Dedifferentiated amniotic fluid mesenchymal stem cell (primary cell): ENCODE measurements around the gene NOX3.

Experiments used
- DNase-seq: peaks from one replicate; pipeline ENCODE4 v3.0.0-alpha.2; 2016; ENCODE audit errors: extremely low spot score

The NOX3 gene

DNA sequence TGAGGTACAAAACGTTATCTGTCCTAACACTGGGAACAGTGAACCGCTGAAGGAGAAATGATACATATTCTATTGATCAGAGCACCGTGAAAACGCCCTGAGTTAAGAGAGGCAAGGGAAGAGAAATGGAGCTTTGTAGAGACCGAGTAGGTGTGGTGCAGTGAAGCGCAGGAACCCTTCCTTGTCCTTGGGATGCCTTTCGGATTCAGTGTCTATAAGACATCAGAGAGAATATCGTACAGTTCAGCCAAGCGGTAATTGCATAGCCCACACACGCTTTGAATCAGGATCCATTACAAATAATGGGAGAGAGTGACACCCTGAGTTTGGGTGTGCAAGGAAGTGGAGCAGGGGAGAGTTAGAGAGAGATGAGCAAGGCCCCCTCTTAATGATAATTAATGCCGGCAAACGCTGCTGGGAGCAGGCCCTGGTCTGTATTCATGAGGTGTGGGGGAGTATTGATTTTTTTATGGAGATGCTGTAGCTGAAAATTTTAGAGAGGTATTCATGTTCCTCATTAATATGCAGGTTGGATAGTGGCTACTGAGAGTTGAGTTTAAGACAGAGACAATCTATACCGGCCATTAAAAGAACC lies 20.7 kb downstream of the NOX3 start:
- DNase-seq = no peak

DNA sequence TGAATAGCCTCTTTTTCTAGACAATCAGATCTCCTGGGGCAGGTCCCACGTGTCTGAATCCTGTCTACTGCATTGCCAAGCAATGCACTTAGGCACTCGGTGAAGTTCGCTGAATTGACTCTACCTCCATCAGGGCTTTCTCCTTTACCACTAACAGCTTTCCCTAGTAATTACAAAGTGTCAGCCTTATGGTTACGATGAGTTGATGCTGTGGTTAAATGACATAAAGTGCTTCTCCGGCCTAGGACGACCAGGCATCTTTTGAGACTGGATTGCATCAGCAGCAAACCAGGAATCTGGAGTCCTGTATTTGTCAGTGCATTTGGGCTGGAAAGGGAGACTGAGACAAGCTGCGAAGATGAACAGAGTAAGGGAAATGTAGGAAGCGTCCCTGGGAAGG lies 21.5 kb downstream of the NOX3 start:
- DNase-seq = no peak

DNA sequence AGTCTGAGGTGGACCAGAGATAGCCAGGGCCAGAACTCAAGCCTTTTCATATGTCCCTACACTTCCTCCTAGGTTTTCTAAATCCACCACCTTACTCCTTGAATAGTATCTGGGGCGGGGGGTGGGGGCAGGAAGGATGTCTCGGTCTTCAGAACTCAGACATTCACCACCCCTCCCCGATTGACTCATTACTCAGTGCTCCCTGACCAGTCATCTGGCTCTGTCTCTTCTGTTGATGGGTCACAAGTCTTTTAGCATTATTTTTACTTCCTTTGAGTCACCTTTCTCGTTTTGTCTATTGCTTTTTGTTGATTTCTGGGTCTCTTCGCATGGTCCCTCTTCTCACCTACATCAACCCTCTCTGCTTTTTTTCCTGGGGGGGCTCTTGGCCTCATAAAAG lies 23.3 kb downstream of the NOX3 start:
- DNase-seq = no peak

DNA sequence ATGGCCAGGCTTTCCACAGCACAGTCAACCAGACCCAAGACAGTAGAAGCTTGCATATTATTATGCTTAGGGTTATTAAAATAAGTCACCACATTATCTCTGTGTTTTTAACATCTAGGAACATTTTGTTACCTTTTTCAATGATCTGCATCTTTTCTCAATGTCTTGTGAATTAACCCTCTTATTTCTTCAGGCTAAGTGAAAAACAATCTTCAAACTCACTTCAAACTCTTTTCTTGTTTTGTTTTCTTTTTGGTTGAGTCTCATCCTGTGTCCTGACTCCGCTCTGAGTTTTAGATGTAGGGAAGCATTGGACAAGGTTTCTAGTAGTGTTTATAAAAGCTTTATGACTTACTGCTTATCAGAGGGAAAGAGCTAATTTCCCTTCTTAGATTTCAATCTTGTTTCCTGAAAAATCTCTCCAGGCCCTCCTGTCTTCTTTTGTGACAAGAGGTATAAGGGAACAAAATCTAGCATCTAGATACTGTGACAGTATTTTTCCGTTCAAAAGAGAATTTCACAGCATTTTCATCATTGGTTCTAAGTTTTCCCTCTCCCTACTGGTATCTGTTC lies 26.2 kb downstream of the NOX3 start:
- DNase-seq = no peak

DNA sequence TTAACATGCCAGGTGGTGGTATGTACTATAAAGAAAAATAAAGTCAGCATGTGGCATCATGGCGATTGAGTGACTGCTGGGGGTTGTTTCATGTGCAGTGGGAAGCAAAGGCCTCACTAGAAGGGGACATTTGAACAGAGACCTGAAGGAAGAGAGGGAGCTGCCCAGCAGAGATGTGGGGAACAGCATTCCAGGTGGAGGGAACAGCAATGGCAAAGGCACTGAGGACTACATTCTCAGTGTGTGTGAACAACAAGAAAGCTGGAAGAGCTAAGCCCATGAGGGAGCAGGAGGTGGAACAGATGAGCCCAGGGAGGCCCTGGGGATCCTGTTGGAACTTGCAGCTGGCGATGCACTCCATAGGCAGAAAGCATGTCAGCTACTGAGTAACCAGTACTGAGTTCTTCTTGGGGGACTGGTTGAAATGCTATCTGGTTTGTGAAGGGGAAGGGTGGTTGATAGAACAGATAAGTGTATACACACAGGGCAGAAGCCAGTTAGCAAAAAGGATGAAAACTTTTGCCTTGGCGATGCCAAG lies 29.2 kb downstream of the NOX3 start:
- DNase-seq = no peak

DNA sequence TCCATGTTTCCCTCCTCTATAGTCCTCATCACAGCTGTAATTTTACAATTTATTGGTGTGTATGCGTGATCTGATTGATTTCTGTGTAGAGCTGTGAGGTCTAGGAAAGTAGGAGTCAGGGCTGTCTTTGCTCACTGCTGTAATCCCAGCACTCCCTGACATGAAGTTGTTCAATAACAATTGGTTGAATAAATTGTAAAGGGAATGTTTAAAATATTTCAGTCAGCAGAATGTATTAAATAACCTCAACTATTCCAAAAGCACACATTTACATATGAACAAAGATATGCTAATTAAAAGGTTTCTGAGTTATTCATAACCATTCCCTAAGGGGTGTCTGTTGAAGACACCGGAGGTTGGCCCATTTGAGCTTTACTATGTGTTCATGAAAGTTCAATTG lies 31.5 kb downstream of the NOX3 start:
- no peak for DNase-seq

DNA sequence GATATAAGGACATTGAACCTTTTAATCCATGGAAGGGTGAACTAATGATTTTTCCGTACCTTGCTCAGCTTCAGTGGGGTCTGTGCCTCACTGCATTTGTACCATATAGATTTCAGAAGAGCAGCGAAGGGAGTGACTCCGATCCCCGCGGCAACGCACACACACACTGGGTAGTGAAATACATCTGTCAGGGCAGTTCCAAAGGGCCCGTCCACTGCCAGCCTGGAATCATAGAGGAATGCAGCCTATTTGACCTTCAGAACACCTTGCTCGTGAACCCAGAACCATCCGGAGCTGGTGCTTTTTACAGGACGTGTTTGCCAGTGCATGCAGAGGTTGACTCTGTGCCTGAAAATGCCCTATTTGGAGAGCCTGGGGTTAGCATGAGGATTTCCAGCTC lies 33.0 kb downstream of the NOX3 start:
- DNase-seq = no peak

DNA sequence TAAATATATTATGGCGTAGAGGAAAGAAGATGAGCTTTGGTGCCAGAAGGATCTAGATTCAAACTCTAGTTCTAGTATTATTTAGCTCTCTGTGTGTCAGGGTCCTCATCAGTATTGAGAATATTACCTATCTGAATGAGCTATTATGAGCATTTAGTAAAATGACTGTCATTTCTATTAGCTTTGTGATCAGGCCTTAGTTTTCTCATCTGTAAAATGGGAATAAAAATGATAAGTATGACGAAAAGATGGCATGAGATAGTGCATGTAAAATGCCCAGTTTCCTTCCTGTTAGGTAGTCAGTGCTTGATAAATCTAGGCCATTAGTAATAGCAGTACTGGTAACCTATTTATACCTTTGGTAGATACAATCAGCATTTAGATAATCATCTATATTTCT lies 35.1 kb downstream of the NOX3 start:
- no peak for DNase-seq

DNA sequence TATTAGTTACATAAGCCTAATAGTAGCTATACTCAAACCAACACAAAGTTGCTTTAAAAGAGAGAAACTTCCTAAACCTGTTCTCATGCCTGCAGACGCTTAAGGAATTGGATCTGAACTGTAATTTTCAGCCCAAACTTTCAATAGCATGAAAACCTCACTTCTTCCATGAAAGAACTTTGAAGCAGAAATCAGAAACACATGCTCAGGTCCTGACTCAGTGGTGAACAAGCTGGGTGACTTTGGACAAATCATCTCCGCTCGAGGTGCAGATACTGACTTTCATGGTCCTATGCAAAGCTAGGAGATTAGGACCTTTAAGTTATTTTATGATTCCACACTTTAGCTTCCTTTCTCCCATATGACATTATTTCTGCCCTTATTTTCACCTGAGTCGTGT lies 36.5 kb downstream of the NOX3 start:
- peak; percentile 35 for DNase-seq

DNA sequence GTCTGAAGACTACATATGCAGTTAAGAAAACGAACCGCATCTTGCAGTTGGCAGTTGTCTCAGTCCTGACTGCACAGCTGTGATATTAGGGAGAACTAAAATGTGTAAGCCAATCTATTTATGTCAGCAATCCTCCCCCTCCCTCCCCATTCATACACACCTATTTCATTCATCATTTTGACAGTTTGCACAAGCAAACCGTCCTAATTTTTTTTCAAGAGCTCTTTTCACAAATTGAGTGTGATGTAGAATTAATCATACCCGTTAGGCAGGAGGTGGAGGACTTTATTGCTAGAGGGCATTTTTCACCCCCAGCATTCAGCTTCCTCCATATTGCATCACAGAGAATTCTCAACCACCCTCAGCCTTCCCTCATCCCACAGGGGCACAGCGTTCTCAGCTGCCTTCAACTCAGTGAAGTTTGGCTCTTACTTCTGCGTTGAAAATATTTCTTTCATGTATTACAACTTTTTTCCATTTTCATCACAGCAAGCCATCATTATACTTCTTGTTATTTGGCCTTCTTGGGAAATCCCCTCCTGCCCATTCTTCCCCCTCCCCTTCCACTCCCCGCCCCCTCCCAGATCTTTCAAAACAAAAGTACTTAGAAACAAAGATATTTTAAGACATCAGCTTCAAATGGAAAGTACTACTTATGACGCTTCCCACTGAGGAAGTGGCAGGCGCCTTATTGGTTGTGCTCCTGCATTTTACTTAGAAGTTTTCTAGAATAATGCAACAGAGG lies 37.5 kb downstream of the NOX3 start:
- DNase-seq = peak; percentile 71

DNA sequence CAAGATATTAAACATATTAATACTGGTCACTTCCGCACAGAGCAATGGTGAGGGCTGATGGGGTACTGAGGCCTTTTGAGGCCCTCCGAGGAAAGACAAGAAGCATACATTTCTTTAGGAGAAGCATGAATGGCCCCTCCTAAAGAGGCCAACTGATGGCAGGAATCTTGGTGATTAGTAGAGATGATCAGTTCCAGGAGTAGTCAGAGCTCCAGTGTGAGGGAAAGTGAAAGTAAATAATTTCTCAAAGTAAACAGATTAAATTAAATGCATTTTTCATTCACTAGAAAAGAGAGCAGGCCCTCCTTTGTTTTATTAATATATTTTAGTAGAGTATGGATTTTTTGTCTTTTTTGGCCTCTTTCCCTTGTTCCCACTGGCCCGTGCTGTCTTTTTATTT lies 38.2 kb downstream of the NOX3 start:
- no peak for DNase-seq

DNA sequence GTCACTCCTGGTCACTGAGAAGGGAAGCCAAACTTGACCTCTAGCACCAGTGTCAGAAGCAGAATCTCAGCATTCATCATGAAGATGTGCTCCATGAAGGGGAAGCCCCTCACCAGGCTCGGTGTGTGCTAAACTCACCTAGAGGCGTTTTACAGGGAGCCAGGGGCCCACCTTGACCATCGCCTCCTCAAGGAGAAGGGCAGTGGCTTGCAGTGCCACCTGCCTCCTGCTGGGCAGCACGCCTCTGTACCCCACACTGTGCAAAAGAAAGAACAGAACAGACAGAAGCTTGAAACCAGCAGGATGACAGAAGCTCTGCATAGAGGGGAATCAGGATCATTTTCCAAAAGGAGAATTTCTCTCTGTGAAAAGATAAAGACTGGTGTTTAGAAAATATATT lies 39.7 kb downstream of the NOX3 start:
- DNase-seq = no peak

DNA sequence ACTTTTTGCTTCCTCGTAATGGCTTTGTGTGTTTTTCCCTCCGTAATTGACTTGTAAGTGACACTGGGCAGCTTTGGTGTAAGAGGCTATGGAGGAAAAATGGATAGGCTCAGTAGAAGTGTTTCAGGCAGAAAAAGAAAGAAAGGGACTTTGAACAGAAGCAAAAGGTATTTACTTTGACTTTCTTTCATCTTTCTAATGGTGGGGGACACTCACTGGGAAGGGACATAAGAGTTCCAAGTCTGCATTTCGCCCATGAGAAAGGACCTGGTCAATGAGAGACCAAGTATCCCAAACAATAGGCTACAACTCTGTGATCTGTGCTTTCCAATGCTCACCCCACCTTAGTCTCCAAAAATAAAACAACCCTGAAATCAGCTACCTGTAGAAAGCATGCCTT lies 41.6 kb downstream of the NOX3 start:
- DNase-seq = no peak

DNA sequence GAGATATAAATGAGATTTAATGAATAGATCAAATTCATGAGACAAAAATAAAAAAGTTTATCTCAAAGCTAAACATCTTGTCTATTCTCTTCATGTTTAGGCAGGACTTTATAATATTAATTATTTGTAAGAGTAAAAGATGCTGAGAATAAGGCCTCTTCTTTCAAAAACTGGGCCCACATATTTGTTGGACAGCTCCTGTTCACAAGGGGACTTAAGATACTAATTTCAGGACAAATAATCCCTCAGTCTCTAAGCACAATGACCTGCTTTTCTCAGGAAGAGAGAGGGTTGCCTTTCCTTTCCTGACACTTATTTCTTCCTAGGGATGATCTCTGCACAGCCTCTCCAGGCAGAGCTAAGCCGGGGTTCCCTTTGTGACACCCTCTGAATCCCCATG lies 43.3 kb downstream of the NOX3 start:
- no peak for DNase-seq

DNA sequence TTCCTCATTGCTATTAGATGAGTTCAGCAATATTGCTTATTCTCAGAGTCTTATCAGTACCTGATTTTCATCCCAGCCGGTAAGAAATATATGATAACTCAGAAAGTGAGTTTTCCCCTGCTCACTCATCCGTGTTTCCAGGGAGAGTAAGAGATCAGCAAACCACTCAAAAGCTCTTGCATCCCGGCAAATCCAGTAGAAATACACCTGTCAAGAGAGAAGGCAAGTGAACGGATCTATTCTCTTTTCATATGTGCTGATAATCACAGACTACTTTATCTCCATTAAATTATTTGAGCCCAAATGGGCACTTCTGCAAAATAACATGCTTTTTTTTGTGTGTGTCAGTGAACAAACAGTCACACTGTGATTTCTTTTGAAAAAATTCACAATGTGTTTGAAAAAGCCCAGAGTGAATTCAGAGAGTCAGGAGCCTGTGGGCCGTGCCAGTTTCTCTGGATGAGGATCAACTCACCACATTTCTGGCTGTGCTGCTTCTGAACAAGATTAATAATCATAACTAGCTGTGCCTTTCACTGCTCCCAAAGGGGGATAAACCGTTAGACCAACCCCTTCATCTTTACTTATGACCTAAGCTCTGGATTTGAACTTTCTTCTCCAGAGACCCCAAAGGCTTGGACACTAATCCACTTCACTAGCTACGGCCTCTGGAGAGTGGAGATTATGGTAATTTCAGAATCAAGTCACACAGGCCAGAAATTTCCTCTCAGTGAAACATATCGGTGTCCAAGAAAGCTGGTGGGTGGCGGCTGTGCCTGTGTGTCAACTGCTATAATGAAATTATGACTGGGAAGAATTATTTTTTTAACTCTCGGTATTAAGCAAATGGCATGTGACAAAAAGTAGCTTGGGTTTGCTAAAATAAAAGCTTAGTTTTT lies 44.2 kb downstream of the NOX3 start:
- no peak for DNase-seq

DNA sequence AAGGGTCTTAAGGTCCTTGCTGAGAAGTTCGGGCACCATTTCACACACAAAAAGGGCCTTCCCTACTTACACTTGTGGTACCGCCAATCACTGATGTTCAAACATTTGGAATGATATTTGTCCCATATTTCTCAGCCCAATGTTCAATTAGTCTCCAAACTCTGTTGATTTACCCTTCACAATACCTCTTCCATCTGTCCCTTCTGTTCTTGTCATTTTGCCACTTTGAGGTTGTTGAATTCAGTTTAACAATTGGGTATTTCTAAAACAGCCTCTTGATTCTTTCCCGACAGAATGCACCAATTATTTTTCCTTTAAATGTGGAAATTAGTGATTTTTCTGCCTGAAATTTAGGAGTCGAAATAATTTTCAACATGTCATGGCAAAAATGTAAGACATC lies 46.2 kb downstream of the NOX3 start:
- DNase-seq = no peak

DNA sequence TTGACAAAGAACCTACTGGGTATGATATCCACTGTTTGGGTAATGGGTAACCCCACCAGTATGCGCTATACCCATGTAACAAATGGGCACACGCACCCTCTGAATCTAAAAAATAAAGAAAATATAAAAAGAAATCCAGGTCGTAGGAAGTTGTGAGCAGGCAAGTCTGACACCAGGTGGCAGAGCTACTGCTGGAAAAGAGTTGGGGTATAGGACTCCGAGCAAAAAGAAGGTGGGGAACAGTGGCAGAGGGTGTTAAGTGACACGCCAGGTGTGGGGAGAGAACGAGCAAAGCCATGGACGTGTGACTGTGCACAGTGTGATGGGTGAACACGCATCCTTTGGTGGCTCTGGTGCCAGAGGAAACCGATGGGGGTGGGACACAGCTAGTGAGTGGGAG lies 46.7 kb downstream of the NOX3 start:
- DNase-seq = no peak

DNA sequence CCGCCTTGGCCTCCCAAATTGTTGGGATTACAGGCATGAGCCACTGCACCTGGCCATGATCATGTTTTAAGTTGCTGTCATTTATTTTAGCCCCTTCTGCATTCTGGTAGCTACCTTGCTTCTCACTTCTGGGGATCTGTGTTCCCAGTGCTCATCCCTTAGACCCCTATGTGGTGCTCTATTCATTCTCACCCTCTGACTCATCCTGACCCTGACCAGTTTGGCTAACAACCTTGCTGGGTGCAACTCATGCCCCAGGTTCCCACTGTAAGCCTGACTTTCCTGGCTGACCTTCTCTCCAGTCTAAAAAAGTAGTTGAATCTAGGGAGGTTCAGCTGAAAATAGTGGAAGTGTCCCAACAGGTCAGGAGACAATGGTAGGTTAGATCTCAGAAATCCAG lies 47.4 kb downstream of the NOX3 start:
- no peak for DNase-seq

DNA sequence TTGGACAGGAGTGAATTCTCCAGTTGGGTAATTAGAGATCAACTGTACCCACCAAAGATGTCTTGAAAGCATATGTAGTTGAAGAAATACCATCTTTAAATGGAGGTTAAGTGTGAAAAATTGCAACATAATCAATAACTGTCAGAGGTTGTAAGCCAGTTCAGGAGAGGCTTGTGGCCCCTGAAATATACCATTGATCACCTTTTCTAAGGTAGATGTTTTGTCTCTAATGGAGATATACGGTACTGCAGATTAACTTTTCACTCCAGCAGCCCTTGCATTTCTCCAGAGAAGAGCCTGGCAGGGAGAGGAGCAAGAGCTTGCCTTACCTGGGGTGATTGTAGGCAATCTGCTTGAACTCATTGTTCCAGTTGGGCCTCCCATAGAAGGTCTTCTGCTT lies 48.8 kb downstream of the NOX3 start:
- no peak for DNase-seq

DNA sequence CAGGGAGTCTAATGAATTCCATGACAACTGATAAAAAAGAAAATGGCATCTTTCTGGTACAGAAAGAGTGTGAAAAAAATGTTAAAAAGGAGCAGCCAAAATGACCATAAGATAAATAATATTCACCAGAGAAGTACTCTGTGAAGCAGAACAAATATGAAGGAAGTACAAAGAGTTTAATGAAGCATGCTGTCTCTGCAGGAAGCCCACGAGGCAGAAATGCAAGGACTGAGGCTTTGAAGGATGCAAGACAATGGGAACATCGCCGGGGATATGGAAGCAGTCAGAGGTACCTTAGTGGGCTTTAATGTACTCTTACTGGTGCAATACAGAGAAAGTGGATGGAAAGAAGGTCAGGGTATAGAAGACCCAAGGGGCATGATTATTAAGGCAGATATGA lies 50.7 kb downstream of the NOX3 start:
- DNase-seq = no peak

DNA sequence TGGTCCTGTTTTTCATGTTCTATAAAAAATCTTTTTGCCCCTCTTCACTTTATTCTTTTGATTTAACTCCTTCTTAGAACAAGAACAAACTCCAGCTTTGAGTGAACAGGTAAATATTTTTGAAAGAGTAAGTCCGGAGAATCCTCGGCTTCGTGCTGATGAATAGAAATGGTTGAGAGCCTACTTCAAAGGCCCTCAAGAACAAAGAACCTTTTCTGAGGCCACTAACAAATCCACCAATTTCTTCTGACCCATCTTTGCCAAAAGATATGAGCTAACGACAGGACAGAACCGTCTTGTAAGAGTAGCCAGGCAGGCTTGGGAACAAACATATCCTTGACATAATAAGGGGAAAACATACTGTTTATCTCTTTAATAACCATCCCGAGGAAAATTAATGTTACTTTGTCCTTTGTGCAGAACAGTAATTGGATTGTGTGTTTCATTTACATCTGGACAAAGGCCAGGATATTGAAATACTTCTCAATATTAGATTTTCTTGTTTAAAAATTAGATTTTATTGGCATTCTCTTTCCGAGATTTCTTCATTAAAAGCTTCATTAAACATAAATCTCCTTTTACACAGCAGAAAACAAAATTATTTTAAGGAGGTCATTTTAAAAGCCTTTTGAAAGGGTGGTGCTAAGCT lies 52.9 kb downstream of the NOX3 start:
- no peak for DNase-seq

DNA sequence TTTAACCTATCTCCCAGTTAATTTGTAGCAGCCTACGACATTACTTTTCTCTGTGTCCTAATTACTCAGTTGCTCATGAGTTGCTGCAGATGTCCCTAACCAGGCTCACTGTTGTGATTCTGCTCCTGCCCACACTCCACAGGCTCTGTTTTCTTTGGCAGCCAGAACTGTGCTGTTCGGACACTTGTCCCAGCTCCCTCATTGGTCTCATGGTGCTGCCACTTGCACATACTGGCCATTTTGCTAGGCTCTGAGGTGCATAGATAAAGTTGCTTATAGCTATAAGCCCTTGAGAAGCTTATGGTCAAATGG lies 55.0 kb downstream of the NOX3 start:
- DNase-seq = no peak
